GM12875 (cell line): Measurements from ENCODE around the gene PDLIM1.

Experiments used
- H3K4me3 ChIP-seq: one replicate; pipeline ENCODE4 v1.5.1; 2011; ENCODE audit warnings: low read depth, low read length, control low read depth
- CTCF ChIP-seq: IDR thresholded peaks from 2 replicates; pipeline ENCODE4 v1.5.1; 2011; ENCODE audit warnings: low read depth, mild to moderate bottlenecking, control low read depth, inconsistent platforms, low read length, moderate library complexity, borderline replicate concordance; ENCODE audit not compliant: insufficient read depth

Gene PDLIM1

GRCh38 chr10:95260397-95260881, 30.4 kb downstream of the PDLIM1 start:
- TF ChIP-seq CTCF: no peak
- no peak overlapping the region for H3K4me3 ChIP-seq

GRCh38 chr10:95257849-95258248, 33.0 kb downstream of the PDLIM1 start:
- H3K4me3 ChIP-seq: no peak overlapping the region

GRCh38 chr10:95256268-95256667, 34.5 kb downstream of the PDLIM1 start:
- H3K4me3 ChIP-seq: no peak overlapping the region
- no peak for TF ChIP-seq CTCF

More at GRCh38 chr10:95257849-95258248, 33.0 kb downstream of the PDLIM1 start:
- no peak for TF ChIP-seq CTCF

GRCh38 chr10:95254629-95255028, 36.2 kb downstream of the PDLIM1 start:
- no peak overlapping the region for H3K4me3 ChIP-seq
- no peak for TF ChIP-seq CTCF

GRCh38 chr10:95253686-95254085, 37.1 kb downstream of the PDLIM1 start:
- no peak overlapping the region for H3K4me3 ChIP-seq
- TF ChIP-seq CTCF: no peak

- H3K4me3 ChIP-seq: no peak overlapping the region
- no peak for TF ChIP-seq CTCF
Observed at GRCh38 chr10:95253007-95253406, 37.8 kb downstream of the PDLIM1 start.

GRCh38 chr10:95250856-95251255, 39.9 kb downstream of the PDLIM1 start:
- TF ChIP-seq CTCF: no peak
- H3K4me3 ChIP-seq: no peak overlapping the region
